Stimulated activated CD8-positive, alpha-beta memory T cell treated with anti-CD3 and anti-CD28 coated beads, Interleukin-12 subunit alpha, Interleukin-12 subunit beta, amount 100 ng/mL, for 4 hours (primary cell): Measurements from ENCODE around the gene PPAT.
A peak's percentile ranks its signal among the peaks of the same experiment; 100 is the strongest.
"Not testable (repeated sequence)": the region's sequence is repeated elsewhere in the genome, so short reads cannot be mapped to it uniquely, and the experiment has no call there.

Experiments used
- DNase-seq: peaks from one replicate; pipeline ENCODE4 v3.0.0-alpha.2; 2020; ENCODE audit warnings: low read depth

The PPAT gene

DNA sequence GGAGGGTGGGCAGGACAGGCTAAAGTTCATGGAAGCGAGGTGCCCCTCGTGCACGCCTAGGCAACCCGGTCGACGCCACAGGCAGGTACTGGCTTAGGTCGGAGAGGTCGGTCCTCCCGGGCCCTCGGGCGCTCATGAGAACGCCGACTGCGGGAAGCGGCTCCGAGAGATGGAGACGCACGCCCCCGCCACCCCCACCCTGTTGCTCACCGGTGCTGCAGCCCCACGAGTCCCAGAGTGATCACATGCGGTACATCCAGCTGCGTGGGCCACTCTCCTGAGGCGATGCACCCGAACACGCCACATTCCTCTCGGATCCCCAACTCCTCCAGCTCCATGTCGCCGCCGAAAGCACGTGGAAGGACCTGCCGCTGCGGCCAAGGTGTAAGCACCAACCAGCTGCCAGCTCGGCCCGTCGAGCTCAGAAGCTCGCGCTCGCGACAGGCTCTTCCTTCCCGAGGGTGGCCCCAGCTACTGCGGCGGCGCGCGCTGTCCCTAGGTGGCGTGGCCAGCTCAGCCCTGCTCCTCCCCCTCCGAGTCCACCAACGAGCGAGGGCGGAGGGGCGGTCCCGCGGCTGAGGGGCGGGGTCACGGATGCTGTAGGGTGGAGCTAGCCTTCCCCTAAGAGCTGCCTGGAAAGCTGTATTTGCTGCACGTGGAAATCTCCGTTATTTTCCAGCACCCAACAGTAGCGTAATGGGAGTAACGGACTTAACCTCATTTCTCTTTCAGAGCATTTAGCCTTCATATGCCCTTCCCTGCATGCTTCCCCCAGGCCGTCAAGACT is at the start of gene PPAT:
Gene PPAT (minus strand): TSS at position 476 of the 787 bp plus-strand sequence. CDS start 138 bp downstream, at position 338.
- DNase-seq: peak; percentile 96

DNA sequence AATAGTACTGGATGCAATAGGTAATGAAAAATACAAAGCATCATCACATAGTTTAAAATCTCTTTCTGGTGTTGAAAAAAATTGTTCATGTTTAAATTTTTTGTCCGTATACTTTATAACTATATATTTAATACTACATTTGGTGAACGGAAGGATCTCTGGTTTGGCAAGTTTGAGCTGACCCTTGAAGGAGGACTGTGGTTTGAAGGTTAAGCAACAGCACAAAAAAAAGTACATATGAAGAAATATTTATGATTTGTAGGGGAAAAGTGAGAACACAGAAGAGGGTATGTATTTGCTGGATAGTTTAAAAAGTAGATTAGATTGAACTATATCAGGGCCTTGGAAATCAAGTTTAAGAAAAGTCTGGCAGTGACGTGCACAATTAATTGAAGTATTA is 45.3 kb upstream of the PPAT start:
- no peak for DNase-seq

DNA sequence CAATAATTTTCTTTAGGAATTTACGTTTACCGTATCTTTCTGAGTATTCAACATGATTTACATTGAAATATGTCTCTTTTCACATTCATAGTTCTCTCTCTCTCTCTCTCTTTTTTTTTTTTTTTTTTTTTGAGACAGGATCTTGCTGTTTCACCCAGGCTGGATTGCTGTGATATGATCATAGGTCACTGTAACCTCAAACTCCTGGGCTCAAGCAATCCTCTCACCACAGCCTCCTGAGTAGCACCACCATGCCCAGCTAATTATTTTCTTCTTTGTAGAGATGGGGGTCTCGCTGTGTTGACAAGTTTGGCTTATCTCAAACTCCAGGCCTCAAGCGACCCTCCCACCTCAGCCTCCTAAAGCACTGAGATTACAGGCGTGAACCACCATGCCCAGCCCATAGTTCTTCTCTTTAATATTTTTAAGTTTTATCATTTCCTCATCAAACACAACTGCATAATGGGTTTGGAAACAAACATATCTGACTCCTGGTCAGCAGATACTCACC is 41.8 kb upstream of the PPAT start:
- DNase-seq: no peak

DNA sequence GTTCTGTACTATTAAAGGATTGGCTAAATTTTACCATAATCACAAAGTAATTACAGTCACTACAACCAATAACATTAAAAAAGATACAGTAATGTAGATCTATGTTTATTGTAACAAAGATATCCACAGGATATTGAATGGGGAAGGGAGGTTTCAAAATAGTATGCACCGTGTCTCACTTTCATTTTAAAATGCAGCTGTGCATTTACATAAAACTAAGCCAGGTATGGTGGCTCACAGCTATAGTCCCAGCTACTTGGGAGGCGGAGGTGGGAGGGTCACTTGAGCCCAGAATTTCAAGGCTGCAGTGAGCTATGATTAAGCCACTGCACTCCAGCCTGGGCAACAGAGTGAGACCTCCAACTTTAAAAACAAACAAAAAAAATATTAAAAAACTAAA is 40.5 kb upstream of the PPAT start:
- no peak for DNase-seq

DNA sequence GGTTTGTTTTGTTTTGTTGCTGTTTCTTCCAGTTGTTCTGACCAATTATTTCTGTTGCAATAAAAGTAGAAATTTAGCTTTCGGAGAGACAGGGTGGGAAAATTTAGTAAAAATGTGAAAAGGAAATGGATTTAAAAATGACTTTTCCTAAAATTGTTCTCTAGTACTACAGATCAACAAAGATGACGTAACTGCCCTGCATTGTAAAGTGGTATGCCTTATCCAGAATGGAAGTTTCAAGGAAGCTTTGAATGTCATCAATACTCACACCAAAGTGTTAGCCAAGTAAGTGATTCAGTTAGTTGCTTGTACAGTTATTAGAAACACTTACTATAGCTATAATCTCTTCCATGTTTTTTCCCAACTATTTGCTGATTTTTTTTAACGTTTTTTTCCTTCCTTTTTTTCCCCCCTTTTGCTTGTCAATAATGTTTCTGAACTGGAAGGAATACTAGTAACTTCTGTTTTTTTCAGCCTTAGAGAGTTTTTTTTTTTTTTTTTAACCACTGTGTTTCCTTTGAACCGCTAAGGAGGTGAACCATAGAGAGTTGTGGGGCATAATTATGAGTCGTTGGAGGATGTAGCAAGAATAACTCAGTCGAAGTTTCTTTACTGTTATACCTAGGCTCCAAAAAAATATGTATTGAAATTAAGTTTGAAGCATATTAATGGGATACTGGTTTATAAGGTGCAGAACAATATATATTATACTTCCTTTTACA is 34.2 kb upstream of the PPAT start:
- DNase-seq: no peak

DNA sequence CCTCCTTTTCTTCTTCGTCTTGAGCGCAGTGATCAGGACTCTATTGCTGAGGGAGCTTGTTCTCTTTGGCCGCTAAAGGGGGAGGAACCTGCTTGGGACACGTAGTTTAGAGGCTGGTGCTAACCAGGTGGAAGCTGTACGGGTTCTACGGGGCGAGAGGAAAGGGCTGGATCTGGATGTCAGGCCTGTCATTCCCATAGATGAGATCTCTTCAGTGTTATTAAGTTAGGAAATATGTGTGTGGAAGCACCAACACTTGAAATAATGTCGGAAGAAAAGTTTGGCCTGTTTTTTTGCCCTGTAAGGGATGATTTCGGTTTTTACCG is 32.6 kb upstream of the PPAT start:
- no peak for DNase-seq

DNA sequence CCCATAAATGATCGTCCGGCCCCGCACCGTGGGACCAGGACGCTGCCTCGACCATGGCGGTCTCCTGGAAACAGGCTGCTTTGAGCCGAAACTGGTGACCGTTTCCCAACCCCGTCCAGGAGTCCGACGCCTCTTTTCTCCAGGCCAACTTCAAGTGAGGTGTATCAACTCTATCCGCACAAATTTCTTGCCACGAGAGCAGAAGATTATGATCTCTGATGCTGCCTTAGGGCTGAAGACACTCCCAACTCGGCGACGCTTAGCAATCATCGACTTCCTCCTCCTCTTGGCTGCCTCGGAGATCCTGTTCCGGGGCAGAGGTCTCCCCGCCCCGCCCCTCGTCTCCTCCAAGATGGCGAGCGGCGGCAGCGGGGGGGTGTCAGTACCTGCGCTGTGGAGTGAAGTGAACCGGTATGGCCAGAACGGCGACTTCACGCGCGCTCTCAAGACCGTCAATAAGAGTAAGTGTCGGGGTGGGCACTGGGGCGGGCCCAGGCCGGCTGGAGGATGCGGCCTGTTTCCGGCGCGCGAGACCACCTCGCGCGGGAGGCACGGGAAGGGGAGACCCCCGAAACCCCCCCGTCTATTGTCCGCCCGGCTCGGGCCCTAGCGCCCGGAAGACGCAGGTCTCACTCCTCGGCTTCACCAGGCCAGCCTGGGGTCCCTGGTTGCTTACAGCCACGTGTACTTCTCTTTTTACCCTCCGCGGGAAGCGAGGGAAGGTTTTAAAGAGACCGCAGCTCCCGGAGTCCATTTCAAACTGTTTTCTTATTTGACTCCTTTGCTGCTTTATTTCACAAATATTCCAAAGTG is 32.1 kb upstream of the PPAT start, which contains the start of gene SRP72:
Gene SRP72 (plus strand): TSS at position 334 of the 813 bp plus-strand sequence. CDS start 19 bp downstream, at position 353.
- peak; percentile 76 for DNase-seq

DNA sequence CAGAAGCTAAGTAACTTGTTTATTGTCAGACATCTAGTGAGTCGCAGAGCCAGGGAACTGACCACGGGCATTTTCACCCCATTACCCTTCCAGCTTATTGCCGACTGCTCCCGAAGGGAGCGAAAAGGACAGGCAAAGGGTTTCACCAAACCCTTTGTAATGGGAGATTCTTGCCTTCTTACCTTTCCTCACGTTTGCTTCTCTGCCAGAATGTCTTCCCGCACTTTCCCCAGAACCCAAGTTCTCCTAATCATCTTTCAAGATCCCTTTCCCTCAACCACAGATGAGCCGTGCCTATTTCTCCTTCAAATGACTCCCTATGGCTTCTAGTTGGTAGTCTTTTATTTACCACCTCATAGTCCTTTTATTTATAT is 31.5 kb upstream of the PPAT start:
- no peak for DNase-seq

DNA sequence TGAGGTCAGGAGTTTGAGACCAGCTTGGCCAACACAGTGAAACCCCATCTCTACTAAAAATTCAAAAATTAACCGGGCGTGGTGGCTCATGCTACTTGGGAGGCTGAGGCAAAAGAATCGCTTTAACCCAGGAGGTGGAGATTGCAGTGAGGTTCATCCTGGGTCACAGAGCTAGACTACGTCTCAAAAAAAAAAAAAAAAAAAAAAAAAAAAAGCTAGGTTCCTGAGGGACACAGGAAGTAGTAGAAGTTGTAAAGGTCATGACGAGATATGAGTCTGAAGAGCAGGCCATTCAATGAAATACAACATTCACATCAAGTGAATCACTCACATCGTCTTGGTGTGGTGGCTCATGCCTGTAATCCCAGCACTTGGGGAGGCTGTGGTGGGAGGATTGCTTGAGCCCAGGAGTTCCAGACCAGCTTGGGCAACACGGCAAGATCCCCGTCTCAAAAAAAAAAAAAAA is 30.9 kb upstream of the PPAT start:
- not testable (repeated sequence) for DNase-seq

DNA sequence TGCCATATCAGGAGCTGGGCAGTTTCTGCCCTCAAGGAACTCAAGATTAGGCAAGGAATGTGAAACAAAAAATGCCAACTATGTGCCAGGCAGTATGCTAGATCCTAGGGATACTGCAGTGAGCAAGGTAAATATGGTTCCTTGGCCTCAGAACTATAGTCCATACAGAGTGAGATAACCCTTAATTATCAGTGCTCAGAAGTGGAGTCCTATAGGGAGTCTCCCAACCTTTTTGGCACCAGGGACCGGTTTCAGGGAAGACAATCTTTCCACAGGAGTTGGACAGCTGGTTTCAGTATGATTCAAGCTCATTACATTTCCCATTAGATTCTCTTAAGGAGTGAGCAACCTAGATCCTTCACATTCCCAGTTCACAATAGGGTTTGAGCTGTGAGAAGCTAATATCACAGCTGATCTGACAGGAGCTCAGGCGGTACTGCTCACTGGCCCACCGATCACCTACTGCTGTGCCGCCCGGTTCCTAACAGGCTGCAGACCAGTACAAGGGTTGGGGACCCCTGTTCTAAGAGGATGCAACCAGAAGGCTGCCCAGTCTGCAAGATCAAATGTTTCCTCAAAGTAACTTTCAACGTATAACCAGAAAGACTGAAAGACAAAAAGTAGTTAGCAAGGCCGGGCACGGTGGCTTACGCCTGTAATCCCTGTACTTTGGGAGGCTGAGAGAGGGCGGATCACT is 30.3 kb upstream of the PPAT start:
- no peak for DNase-seq

DNA sequence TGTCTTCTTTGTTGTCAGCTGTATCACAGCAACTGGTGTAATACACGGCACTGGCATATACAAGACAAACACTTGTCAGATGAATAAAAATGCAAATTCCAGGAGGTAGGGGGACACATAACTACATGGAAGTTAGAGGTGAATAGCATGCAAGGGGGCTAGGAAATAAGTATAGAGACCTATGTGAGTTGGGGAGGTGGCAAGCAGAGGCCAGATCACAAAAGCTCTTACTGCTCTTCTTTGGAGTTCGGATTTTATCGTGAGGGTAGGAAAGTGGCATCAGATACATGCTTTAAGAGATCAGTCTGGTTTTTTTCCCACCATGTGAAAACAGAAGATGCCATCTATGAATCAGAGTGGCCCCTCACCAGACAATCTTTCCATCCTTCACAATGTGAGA is 29.2 kb upstream of the PPAT start:
- no peak for DNase-seq

DNA sequence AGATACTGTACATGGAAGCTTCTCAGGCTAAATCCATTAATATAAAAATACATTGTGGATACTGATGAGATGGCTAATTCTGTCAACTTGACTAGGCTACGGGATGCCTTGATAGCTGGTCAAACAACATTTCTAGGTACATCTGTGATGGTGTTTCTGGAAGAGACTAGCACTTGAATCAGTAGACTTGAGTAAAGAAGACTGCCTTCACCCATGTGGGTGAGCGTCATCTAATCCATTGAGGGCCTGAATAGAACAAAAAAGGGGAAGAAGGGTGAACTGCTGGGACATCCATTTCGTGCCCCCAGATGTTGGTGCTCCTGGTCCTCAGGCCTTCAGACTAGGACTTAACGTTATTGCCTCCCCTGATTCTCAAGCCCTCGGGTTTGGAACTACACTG is 28.3 kb upstream of the PPAT start:
- no peak for DNase-seq

DNA sequence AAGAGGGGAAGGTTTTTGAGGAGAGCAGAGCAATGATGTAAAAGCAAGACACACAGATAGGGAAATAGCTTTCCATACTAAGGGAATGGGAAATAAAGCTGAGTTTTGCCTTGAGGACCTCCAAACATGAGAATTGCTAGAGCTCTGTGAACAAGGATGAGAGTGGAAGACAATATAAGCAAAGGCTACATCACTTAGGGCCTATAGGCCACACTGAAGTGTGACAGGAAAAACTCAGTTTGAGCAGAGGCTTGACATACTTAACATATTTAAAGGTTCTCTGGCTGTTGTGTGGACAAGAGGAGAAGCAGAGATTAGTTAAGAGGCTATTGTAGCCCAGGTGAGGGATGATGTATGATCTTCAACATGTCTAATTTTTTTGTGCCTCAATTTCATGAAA is 26.7 kb upstream of the PPAT start:
- no peak for DNase-seq

DNA sequence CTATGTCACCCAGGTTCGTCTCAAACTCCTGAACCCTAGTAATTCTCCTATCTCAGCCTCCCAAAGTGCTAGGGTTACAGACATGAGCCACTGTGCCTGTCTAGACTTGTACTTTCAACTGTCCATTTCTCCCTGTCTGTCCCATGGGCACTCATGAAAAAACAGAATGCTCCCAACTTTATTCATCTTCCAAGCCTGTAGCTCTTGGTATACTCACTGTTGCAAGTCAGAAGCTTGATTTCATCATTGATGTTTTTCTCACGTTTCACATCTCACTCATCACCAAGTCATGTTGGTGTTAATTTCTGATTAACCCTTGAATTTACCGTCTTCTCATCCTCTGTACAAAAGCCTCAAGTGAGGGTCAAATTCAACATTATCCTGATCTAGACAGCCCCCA is 24.7 kb upstream of the PPAT start:
- no peak for DNase-seq

DNA sequence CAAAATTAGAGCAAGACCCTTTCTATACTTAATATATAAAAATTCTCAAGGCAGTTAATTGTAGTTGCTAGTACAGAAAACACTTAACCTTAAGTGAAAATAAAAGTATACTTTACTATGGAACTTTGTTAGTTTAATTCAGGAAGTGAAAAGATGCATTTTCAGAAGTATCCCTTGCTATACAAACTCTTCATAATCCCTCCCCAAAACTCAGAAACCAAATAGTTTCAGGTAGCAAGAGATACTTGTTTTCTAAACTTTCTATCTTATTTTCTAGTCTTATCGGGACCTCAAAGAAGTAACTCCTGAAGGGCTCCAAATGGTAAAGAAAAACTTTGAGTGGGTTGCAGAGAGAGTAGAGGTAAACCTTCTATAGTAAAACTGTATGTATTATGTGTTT is 14.9 kb upstream of the PPAT start:
- no peak for DNase-seq

DNA sequence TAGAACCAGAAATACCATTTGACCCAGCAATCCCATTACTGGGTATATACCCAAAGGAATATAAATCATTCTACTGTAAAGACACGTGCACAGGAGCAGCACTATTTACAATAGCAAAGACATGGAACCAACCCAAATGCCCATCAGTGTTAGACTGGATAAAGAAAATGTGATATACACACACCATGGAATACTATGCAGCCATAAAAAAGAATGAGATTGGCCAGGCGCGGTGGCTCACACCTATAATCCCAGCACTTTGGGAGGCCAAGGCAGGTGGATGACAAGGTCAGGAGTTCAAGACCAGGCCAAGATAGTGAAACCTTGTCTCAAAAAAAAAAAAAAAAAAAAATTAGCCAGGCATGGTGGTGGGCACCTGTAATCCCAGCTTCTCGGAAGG is 14.1 kb upstream of the PPAT start:
- DNase-seq: not testable (repeated sequence)

DNA sequence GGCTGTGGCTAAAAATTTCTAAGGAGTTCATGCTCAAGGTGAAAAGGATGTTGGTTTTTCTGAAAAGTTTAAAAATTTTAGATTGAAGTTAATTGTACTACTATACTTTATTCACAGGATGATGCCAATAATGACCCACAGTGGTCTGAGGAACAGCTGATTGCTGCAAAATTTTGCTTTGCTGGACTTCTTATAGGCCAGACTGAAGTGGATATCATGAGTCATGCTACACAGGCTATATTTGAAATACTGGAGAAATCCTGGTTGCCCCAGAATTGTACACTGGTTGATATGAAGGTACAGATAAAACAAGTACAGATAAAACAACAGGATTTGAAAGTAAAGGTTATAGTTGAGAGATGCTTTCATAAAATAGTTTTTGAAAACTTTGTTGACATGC is 12.9 kb upstream of the PPAT start:
- DNase-seq: no peak

DNA sequence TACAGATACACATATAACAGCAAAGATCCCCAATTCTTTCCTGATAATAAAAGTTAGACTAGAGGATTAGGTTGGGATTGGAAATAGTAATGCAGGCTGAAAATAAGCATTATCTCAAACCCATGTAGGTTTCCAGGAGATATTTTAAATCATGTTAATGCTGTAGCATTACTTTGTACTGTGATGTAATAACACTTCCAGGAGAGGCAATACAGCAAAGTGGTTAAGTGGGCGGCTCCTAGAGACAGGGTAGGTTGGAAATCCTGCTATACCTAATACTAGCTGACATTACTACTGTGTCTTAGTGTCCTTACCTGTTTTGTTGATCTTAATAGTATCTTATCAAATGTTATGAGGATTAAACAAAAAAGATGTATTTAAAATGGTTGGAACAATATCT is 10.3 kb upstream of the PPAT start:
- no peak for DNase-seq

DNA sequence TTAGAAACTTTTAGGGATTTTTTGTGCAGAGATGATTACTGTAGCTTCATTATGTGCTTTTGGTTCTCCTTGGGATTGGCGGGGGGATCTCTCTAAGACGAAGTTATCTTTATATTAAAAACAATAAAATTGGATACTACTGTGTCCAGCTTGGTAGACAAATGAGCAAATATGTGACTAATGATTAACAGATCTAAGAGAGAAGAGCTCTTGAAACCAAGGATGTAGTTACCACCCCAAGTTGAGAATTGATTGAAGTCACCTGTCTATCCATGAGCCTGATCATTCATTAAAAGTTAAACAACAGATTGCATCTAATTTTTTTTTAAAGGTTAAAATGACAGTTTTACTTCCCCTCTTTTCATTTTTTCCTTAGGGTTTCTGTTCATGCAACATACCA is 9.3 kb upstream of the PPAT start:
- DNase-seq: no peak

DNA sequence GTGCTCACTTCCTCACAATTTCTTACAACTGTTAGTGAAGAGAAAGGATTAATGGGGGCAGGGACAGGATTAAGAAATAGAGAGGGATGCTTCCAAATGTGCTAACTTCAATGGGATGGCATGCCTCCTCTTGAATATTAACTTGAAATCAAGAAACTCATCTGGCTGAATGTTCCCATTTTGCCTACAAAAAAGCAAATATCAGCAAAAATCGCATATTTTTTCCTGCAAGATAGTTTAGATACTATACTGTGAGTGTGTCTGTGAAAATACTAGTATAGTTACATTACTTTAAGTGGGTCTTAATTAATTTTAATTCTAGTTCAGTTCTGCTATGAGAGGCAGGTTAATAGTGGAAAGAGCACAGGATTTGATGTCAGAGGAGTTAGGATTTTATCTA is 5.6 kb upstream of the PPAT start:
- DNase-seq: no peak

DNA sequence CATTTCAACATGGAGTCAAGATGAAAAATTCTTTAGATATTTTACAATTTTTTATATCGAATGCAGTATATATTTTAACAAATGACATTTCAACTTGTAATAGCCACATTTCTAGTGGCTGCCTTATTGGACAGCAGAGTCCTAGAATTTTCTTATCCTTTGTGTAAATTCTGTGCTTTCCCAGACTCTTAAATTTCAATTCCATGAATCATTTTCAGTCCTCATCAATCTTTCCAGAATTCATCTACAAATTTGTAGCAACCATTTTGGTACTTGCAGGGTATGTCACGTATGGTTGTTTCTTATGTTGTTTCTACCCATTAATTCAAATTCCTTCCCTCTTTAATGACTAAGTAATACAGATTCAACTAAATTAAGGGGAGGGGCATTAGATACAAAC is 3.4 kb upstream of the PPAT start:
- DNase-seq: no peak

DNA sequence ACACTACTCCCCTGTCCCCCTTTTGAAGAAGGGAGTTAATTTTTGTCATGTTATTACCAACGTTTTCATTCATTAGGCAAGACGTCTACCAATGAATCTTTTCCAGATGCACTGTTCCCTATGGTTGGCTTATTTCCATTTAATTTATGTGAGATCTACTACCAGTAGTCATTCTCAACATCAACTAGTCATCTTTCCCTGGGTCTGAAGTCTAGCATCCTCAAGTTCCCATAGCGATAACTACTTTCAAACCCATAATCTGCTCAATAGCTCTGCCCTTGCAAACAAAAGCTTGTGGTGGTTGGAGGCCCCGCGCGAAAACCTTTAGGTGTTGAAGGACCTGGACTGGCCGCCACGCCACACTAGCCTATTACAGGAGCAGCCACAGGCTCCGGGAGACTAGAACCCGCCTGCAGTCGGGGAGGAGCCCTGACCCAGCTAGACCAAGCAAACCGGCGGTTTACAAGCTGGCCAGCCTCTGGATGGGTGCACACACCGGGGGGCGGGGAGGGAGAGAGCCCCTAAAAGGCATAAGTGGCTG is 746 bp downstream of the PPAT start:
- DNase-seq: no peak
